ENCODE results near the gene PIGQ. TPM values are rescaled to one million over a fixed set of nuclear protein-coding genes. Genes with fewer than 3 reads are reported as not detected.

PIGQ gene
- total and polyA plus RNA-seq, 2 of the 13 experiments (the other 11 are each of a cell fraction or from before 2014, with no cell fraction given): 7.7 to 19.7 TPM

DNA sequence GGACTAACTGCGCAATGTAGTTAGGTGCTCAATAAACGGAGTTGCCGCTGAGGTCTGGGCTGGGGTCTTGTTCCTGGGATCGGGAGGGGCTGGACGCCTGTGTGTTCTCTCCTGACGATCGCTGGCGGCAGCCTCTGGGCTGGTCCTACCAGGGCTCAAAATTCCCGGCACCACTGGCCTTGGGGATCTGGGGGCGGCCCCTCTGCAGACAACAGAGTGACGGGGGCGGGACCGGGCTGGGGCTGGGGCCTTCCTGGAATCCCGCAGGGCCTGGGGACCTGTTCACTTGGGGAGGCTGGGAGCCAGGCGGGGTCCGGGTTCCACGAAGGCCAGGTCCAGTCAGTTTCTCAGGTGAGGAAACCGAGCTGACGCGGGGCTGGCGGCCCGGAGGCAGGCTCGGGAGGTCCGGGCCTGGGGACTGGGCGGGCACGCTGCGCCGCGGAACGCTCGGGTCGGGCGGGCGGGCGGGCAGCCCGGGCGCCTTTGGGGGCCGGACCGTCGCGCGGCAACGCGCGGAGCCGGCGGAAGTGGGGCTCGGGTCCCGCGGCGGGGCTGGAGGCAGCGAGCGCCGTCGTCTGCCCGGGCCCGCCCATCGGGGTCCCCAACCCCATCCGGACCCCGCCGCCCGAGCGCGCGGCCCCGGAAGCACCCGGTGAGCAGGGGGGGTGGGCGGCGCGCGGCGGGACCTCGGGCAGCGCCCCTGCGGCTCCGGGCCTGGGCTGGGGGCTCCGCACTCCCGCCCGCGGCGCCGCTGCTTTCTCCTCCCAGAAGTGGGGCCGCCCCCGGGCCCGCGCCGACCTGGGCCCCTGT is at the start of gene PIGQ (continued):
- TF ChIP-seq KMT2A (CRISPR knock-in tag; IDR thresholded peaks at IDR 0.05) (0 out of 2 replicates have a peak, but pooled peaks have one; percentile 25), ZNF574 (CRISPR knock-in tag; IDR thresholded peaks at IDR 0.05) (peak; percentile 36; the same call in 1 of the 2 replicates), POLR2G (IDR thresholded peaks at IDR 0.05; ENCODE audit: low read depth, low read length) (peak; percentile 45; the same call in 1 of the 2 replicates), ZBED4 (CRISPR knock-in tag; IDR thresholded peaks at IDR 0.05; ENCODE audit: borderline replicate concordance) (peak; percentile 35; the same call in 1 of the 2 replicates), HNRNPLL (IDR thresholded peaks at IDR 0.05; ENCODE audit: low read depth, low read length, poor library complexity, severe bottlenecking) (peak; percentile 31), HOXA3 (CRISPR knock-in tag; IDR thresholded peaks at IDR 0.05) (peak; percentile 37), GATAD2A (CRISPR knock-in tag; IDR thresholded peaks at IDR 0.05) (peak; percentile 33; the same call in 1 of the 2 replicates), SNAPC5 (CRISPR knock-in tag; IDR thresholded peaks at IDR 0.05; ENCODE audit: borderline replicate concordance) (no peak), YEATS4 (CRISPR knock-in tag; IDR thresholded peaks at IDR 0.05; ENCODE audit: borderline replicate concordance) (peak; percentile 23; the same call in 1 of the 2 replicates), XRCC5 (optimal IDR thresholded peaks at IDR 0.05; ENCODE audit: low read length) (peak; percentile 47)
- TF ChIP-seq, protein P1, sequence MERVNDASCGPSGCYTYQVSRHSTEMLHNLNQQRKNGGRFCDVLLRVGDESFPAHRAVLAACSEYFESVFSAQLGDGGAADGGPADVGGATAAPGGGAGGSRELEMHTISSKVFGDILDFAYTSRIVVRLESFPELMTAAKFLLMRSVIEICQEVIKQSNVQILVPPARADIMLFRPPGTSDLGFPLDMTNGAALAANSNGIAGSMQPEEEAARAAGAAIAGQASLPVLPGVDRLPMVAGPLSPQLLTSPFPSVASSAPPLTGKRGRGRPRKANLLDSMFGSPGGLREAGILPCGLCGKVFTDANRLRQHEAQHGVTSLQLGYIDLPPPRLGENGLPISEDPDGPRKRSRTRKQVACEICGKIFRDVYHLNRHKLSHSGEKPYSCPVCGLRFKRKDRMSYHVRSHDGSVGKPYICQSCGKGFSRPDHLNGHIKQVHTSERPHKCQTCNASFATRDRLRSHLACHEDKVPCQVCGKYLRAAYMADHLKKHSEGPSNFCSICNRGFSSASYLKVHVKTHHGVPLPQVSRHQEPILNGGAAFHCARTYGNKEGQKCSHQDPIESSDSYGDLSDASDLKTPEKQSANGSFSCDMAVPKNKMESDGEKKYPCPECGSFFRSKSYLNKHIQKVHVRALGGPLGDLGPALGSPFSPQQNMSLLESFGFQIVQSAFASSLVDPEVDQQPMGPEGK (CRISPR knock-in tag; IDR thresholded peaks at IDR 0.05): peak; percentile 62
- TF ChIP-seq, protein P2, sequence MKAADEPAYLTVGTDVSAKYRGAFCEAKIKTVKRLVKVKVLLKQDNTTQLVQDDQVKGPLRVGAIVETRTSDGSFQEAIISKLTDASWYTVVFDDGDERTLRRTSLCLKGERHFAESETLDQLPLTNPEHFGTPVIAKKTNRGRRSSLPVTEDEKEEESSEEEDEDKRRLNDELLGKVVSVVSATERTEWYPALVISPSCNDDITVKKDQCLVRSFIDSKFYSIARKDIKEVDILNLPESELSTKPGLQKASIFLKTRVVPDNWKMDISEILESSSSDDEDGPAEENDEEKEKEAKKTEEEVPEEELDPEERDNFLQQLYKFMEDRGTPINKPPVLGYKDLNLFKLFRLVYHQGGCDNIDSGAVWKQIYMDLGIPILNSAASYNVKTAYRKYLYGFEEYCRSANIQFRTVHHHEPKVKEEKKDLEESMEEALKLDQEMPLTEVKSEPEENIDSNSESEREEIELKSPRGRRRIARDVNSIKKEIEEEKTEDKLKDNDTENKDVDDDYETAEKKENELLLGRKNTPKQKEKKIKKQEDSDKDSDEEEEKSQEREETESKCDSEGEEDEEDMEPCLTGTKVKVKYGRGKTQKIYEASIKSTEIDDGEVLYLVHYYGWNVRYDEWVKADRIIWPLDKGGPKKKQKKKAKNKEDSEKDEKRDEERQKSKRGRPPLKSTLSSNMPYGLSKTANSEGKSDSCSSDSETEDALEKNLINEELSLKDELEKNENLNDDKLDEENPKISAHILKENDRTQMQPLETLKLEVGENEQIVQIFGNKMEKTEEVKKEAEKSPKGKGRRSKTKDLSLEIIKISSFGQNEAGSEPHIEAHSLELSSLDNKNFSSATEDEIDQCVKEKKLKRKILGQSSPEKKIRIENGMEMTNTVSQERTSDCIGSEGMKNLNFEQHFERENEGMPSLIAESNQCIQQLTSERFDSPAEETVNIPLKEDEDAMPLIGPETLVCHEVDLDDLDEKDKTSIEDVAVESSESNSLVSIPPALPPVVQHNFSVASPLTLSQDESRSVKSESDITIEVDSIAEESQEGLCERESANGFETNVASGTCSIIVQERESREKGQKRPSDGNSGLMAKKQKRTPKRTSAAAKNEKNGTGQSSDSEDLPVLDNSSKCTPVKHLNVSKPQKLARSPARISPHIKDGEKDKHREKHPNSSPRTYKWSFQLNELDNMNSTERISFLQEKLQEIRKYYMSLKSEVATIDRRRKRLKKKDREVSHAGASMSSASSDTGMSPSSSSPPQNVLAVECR (CRISPR knock-in tag; IDR thresholded peaks at IDR 0.05; ENCODE audit: borderline replicate concordance): 0 out of 2 replicates have a peak, but pooled peaks have one; percentile 19

Data from HepG2 (cell line).